Stimulated activated naive CD4-positive, alpha-beta T cell (primary cell): ENCODE results near the gene ABL1.

ENCODE experiments used
- DNase-seq, 6 experiments: peaks; one replicate each; lab custom pipeline; 2025; lab: John Stamatoyannopoulos, UW

The ABL1 gene

DNA sequence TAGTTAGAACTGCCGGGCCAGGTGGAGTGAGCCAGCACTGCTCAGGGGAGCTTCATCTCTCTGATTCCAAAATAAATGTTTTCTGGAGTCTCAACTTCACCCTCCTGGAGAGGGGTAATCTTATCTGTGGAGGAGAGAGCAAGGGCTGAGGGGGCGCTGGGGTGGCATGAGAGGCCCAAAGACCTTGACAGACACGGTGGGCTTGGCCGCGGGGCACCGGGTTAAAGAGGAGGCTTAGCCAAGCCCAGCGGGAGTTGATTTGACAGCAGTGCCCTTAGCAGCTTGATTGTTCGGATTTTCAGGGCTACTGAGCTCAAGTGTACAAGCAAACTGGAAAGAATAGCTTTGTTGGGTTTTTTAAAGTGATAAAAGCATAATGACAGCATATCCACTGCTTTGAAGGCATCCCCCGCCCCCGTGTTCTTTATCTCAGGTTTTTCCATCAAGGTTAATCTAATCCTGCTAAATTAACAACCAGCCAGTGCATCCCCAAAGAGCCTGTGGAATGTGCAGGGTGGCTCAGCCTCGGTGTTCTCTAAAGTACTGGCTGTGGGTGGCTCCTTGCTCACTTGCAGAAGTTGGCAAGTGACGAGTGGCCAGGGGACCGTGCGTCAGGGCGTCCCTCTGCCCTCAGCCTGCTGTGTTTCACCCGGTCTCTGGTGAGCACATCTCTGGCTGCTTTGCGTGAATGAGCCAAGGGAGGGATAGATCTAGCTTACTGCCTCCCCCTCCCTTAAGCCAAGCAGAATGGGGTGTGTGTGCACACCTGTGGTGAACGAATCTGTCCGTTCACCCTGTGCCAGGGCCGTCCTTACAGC is 56.0 kb downstream of the ABL1 start:
- no peak for DNase-seq

DNA sequence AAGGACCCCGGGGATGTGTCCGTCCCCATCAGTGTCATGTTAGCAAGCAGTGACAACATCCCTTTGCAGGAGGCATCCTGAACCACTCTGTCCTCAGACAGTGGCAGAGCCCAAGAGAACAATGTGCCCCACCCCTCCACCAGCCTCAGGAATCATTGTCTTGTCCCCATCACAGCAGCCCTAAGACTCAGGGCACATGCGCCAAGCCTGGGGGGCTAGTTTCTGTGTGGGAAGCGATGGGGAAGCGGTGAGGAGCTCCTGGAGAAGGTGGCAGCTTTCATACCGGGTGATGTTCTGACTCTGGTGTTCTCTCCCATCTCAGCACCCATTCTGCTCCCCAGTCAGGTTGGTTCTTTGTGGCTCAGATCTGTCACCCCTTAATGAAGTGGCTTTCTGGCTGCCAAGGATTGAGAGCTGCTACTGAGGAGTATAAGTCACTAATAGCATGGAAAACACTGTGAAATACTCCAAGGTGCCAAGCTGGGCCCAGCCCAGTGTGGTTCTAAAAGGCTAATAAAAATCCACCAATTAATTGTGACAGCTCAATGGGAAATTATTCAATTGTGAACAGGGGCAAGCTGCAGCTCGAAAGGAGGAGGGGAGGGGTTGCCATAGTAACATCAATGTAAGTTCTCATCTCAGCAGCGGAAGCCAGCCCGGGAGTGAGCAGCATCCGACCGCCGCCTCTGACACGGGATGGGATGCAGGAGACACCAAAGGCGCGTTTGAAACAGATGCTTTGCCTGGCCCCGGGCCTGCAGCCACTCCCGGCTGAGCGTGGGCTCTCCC is 56.8 kb downstream of the ABL1 start:
- no peak for DNase-seq

DNA sequence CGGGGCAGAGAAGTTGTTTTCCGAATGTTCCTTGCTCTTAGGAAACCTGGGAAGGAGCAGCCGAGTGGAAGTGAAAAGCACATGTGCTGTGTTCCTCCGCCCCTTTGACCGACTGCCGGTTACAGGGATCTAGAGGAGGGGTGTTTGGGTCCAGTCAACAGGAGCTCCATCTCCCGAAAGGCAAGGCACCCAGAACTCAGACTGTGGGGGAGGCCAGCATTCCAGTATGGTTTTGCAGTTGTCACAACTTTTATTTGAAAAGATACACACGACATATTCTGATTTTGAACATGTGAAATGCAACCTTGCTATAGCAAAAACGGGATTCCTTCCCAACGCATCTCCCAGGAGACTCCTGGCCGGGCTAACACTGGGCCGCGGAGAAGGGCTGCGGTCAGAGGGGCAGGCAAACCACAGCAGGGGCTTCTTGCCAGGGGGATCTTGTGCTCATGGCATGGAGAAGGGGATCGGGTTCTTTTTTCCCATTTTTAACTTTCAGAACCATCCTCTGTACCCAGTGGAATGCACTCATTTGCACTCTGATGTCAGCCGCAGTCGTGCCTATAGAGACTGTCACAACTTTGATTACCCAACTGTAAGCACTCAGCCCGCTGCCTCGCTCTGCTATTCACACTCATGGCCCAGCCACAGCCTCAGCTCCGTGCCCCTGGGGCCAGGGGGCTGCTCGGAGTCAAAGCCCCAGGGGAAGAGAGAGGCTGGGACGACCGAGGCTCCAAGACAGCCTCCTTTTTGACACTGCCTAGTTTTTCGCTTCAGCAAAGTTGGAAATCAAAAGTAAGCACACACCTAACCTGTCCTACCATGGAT is 57.6 kb downstream of the ABL1 start:
- DNase-seq = no peak

DNA sequence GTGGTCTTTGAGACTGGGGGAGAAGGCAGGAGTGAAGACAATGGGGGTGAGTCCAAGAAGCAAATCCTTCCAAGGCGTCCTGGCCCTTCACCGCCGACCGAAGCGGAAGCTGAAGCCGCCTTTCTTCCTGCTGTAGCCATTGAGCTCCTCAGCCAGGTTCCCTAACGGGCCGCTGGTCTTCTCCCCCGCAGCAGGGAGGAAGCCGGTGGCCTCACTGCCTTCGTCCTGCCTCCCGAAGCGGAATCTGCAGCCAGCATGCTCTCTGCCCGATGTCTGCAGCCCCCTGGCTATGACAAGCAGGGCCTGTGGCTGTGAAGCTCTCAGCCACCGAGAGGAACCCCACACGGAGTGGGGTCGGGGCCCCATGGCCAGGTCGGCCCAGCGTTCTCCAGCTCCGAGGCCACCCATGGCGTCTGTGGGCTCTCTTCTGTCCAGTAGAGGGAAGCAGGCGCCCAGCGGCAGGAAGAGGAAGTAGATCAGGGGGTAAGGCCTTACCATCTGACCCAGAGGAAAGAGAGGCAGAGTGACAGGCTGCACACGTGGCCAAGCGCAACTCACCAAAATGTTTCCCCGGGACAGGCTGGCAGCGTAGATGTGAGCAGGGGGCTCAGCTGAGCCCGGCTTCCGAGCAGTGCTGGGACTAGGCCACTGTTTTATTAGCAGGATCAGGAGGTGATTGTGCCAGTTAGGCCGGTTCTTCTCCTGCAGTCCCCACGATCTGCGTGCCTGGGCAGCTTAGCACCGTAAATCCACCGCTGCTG is 58.5 kb downstream of the ABL1 start:
- no peak for DNase-seq

DNA sequence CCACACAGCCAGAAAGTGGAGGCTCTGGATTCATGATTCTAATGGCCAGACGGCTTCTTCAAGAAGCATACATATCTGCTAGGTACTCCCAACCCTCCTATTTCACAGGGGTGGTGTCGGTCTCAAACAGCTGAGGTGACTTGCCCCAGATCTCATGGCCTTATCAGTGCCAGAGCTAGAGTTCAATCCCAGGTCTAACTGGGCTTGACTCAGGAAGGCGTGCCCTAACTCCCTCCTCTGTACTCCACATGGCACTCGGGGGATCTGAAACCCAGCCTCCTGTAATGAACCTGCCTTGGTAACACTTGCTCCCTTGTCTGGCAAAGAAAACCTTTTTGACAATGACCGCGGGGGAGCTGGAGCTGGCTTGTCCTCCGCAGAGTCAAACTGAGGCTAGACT is 59.5 kb downstream of the ABL1 start:
- DNase-seq = no peak

DNA sequence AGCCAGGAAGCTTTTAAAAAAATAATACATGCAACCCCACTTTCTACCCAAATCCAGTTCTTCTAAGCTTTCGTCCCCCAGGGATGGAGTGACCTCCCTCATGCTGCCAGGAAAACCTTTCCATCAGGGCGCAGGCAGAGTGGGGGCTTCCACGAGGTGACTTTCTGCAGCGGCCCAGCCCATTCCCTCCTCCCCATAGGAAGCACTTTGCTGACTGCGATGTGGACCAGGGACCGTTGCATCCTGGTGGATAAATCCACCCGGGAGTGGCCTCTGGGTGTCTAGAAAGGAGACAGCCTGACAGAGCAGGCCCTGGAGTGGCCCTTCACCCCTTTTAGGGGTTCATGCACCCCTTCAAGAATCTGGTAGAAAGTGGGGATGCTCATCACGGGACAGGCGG is 60.0 kb downstream of the ABL1 start:
- DNase-seq = no peak

DNA sequence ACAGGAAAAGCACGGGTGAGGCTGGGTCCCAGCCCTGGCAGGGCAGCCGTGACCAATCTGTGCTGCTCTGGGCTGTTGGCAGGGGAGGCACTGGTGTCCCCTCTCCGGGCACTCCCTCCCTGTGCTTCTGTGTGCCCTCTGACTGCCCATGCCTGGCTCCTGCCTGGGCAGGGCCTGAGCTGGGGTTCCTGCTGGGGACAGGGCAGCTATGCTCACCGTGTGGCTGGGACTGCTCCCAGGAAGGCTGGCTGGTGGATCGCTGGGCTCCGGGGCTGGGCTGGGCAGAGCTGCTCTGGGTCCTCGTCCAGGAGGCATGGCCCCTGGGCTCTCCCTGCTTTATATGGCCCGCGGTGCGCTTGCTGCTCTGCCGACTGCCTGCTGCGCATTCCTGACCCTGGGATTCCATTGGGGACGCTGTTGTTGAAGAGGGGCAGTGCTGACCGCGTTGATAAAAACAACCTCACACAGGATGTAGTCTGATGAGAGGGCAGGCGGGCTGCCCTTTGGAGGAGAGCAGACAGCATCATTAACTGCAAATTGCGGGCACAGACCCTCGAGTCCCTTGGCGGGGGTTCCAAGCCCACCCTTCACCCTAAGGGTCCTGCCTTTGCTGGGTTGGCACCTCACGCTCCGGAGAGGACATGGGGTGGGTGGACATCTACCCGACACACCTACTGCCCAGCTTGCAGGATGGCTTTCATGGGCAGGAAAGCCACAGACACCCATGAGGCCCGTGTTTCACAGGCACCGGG is 60.6 kb downstream of the ABL1 start:
- DNase-seq = no peak

DNA sequence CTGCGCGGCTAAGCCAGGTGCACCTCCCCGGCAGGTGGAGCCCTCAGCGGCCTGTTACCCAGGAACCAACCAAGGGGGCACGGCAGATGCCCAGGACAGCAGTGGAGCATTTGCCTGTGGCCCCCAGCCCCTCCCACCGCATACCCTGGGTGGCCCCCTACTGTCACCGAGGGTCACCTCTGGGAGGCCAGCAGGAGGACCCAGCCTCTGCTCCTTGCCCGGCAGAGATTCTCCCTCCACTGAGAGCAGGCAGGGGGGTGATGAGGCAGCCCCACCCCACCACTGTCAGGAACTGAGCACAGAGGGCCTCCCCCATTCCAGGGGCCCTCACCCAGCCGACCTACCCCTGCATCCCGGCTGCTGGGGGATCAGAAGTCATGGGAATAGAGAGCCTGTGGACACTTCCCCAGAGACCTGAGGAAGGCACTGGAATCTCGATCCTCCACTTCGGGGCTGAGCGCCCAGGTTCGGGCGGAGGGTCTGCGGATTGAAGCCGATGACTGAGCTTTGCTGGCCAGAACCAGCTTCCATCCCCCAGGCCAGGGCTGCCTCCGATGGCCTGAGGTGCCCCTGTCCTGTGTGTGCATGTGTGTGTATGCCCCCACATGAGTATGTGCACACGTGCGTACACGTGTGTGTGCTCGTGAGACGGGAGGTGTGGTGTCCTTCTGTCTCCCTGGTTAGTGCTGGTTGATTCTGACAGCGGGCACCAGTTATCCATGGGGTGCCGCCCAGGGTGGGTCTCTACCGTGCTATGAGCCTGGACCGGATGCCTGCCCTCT is 61.4 kb downstream of the ABL1 start, which contains the start of gene QRFP:
TSS of gene QRFP (minus strand) at position 580 of the 782 bp plus-strand sequence. CDS start 2,974 bp downstream, outside the sequence.
- no peak for DNase-seq

DNA sequence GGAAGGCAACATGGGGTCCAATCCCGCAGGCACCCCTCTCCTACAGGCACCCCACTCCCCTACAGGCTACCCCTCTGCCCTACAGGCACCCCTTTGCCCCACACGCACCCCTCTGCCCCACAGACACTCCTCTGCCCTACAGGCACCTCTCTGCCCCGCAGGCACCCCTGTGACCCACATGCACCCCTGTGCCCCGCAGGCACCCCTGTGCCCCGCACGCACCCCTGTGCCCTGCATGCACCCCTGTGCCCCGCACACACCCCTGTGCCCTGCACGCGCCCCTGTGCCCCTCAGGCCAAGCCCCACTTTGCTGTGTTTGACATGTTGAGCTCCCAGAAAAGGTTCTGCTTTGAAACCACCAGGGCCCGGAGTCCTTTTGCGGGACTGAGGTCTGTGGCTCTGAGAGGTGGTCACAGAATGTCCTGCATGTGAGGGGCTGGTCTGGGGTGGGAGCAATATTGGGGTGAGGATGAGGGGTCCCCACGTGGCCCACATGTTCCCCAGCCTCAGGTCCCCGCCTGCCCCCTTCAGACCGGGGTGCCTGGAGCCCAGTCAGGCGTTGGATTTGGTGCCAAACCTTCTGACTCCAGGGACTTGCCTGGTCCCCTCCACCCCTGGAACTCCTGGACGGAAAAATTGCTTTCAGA is 62.2 kb downstream of the ABL1 start:
- no peak for DNase-seq

DNA sequence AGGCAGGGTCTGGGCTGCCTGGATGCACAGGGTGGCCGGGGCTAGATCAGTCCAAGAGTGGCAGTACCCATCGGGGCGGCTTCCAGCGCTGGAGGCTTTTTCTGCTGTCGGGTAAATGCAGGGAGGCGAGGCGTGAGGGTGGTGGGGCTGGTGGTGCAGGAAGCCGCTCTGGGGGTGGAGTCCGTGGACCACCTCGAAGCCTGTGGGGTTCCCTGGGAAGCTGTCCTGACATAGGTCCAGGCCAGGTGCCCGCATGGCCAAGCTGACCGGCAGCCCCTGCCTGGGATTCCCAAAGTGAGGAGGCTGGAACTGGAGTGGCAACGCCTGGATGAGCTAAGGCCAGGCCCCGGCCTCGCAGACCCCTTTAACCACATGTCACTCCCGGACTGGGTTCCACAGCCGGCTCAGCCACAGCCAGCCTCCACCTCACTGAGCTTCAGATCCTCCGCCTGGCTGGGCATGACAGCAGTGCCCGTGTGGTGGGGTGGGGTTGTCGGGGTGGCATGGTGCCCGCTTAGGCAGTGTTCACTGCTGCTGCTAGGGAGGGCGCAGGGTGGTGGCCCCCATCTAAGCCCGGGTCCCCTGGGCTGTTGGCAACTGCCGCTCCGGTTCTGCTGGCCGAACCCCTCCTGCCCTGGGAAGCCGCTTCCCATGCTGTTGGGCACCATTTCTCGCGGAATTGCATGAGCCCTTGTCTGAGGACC is 62.9 kb downstream of the ABL1 start:
- no peak for DNase-seq

DNA sequence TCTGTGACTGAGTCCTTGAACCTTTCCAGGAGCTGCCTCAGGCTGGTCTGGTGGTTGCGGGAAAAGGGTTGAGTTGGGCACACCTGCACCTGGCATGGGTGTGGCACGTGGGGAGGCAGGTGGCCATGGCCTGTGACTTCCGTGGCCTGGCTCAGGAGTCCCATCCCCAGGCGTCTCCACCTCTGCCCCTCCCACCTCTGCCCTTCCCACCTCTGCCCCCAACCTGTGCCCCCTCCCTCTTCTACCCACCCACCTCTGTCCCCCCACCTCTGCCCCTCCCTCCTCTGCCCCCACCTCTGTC is 63.4 kb downstream of the ABL1 start:
- DNase-seq = no peak

DNA sequence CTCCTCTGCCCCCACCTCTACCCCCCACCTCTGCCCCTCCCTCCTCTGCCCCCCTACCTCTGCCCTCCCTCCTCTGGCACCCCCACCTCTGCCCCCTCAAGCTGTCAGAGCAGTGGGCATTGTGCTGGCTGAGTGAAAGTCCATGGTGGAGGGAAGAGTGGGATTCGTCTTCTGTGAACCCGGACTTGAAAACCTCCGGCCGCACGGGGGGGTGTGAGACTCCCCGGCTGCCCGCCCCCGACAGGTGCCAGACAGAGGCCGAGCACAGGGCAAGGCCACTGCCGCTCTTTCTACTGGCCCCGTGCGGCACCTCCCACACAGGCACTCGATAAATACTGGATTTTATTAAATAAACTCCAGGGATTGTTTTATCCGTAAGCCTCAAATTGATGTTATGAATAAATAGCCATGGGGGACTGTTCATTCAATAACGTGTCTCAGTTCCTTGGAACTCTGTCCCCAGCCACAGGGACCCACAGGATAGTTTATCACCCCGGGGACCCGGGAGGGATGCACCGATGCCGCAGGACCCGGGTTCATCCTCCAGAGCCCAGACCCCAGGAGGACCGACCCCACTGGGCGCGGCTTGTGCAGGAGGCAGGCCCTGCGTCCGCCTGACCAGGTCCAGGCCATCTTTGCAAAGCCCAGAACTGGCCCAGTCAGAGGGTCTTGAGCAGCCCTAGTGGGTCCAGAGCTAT is 64.1 kb downstream of the ABL1 start:
- no peak for DNase-seq

DNA sequence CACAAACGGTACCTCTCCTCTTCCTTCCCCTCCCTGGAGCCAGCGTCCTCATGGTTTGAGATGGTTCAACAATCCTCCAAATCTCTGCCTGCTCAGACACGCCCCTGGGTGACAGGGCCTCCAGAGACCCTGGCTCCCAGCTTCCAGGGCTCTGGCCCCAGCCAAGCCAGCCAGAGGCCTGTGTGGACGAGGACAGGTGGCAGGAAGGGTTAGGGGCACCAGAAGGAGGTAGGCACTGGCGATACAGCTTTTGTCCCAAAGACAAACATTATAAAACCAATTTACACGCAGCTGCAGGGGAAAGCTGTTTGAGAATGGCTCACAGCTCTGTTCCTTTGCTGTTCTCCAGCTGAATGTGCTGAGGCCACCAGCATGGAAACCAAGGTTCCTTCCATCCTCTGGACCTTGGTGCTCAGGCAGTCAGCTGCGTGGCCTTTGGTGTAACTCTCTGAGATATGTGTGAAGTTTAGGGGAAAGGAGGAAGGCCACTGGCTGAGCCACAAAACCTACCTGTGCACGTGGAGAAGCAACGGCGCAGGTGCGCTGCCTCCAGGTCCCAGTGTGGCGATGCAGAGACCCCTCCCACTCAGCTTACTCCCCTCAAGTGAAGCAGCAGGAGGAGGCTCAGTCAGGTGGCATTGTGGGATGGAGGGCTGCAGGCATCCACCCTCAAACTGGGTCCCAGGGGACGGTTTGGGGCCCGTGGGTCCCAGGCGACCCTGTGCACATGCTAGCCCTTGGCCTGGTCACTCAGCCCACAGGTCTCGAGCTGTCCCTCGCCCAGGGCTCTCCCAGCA is 65.8 kb downstream of the ABL1 start:
- no peak for DNase-seq

DNA sequence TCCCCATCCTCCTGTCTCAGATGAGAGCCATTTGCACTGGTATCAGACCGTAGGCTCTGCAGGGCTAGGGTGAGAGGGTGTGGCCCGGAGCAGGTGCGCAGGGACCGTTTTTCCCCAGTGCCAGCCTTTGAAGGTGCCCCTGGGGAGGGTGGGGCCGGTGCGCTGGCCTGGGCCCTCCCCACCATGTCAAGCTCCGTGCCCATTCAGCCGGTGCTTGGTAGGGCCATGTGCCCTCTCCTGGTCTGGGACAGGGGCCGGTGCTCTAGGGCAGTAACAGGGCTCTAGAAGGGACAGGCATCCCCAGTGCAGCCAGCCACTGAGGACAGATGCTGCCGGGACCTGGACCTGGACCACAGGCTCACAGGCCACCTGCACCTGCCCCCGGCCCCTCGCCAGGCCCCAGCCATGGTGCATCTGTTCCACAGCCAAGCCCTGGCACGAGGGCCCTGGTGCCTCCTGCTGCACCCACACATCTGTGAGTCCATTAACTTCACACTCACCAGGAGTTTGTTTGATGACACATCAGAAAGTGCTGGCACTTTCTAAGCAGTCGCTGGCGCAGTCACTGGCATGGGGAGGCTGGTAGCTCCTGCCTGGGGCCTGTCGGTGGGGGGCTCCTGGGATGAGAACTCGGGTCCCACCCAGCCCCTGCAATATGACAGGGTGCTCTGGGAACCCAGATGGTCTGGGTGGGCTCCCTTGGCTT is 66.6 kb downstream of the ABL1 start:
- no peak for DNase-seq

DNA sequence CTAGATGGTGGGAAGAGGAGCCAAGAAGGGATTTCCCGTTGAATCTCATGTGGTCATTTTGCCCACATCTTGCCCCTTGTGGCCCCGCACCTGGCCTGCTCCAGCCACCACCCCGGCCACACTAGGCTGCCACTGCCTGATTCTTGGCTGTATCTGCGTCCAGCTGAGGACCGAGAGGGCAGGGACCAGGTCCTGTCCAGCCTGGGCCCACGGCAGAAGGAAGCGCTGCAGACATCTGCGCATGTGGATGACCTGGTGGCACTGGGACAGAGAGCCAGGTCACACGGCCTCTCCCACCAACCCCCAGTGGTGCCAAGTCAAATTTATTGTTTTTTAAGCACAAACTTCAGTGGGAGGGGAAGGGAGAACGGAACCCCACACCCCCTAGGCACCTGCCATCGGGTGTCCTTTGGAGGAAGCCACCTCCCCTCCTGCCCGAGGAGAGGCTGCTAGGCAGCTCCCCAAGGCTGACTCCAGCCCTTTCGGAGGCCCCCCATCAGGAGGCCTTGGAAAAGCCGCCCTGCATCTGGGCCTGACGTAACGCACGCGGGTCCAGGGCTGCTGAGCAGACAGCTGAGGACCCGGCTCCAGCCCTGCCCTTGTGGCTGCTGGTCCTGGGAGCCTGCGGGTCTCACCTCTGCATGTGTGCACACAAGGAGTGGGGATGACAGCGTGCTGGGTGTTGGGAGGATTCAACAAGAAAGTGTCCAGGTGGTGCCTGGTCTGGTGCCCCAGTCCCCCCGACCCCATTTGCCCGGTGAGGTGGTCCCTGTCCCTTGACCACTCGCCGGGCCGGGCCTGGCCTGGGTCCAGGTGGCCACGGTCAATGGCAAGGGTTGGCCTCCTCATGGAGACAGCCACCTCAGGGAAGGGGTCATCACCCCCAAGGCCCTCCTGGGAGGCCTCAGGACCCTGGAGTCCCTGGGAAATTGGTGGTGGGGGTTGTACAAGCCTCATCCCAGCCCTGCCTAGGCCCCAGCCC is 67.4 kb downstream of the ABL1 start:
- no peak for DNase-seq
